T-helper 9 cell (primary cell): ENCODE results near the gene AHSA1.
"Not testable (repeated sequence)": the region's sequence is repeated elsewhere in the genome, so short reads cannot be mapped to it uniquely, and the experiment has no call there.

Source experiments
- DNase-seq: peaks from one replicate; pipeline ENCODE4 v3.0.0-alpha.2; 2020
- total RNA-seq, 2 donors: gene quantifications; one replicate each; lab custom pipeline; 2026; lab: John Stamatoyannopoulos, UW

Gene AHSA1
- 29.2 to 87.9 reads per million in 2 donors for total RNA-seq

GRCh38 chr14:77457522-77458248, at the start of gene AHSA1, which contains the start of gene VIPAS39:
TSS of gene AHSA1 (plus strand) at chr14:77458093. CDS start at chr14:77458190, 97 bp downstream.
TSS of gene VIPAS39 (minus strand) at chr14:77457601. CDS start at chr14:77454102, 3,499 bp downstream.
- DNase-seq, result peak; percentile 85

GRCh38 chr14:77409131-77409533, 48.8 kb upstream of the AHSA1 start:
- no peak for DNase-seq

- not testable (repeated sequence) for DNase-seq
Observed at GRCh38 chr14:77415403-77416030, 42.4 kb upstream of the AHSA1 start.

- not testable (repeated sequence) for DNase-seq
Observed at GRCh38 chr14:77416098-77416497, 41.8 kb upstream of the AHSA1 start.

- DNase-seq, result no peak
Observed at GRCh38 chr14:77416836-77417235, 41.1 kb upstream of the AHSA1 start.

GRCh38 chr14:77421201-77421600, 36.7 kb upstream of the AHSA1 start:
- no peak for DNase-seq

GRCh38 chr14:77423423-77423822, 34.5 kb upstream of the AHSA1 start, which contains the start of gene NOXRED1:
TSS of gene NOXRED1 (minus strand) at chr14:77423523. CDS start at chr14:77422889, 634 bp downstream.
- no peak for DNase-seq

GRCh38 chr14:77424862-77425261, 33.0 kb upstream of the AHSA1 start:
- no peak for DNase-seq

GRCh38 chr14:77426396-77426795, 31.5 kb upstream of the AHSA1 start:
- no peak for DNase-seq

- no peak for DNase-seq
Observed at GRCh38 chr14:77436042-77436441, 21.9 kb upstream of the AHSA1 start.

- no peak for DNase-seq
Observed at GRCh38 chr14:77438596-77438995, 19.3 kb upstream of the AHSA1 start.

GRCh38 chr14:77439861-77440260, 18.0 kb upstream of the AHSA1 start:
- DNase-seq, result no peak

GRCh38 chr14:77442196-77442595, 15.7 kb upstream of the AHSA1 start:
- no peak for DNase-seq

GRCh38 chr14:77455966-77456640, 1.8 kb upstream of the AHSA1 start:
- DNase-seq, result no peak

GRCh38 chr14:77457115-77457521, 775 bp upstream of the AHSA1 start:
- peak; percentile 5 for DNase-seq

GRCh38 chr14:77458249-77458950, 507 bp downstream of the AHSA1 start:
- no peak for DNase-seq

- peak; percentile 48 for DNase-seq
Observed at GRCh38 chr14:77459072-77459723, 1.3 kb downstream of the AHSA1 start.

- no peak for DNase-seq
Observed at GRCh38 chr14:77467801-77468200, 9.9 kb downstream of the AHSA1 start.

- no peak for DNase-seq
Observed at GRCh38 chr14:77469067-77469505, 11.2 kb downstream of the AHSA1 start.

GRCh38 chr14:77469539-77469938, 11.6 kb downstream of the AHSA1 start:
- no peak for DNase-seq

GRCh38 chr14:77470224-77470870, 12.5 kb downstream of the AHSA1 start:
- DNase-seq, result no peak

- no peak for DNase-seq
Observed at GRCh38 chr14:77473921-77474320, 16.0 kb downstream of the AHSA1 start.
